Nephron progenitor cell (in vitro differentiated cells): Measurements from ENCODE around the gene UMPS.
"Not testable (repeated sequence)": the region's sequence is repeated elsewhere in the genome, so short reads cannot be mapped to it uniquely, and the experiment has no call there.

ENCODE experiments used
- DNase-seq: peaks from one replicate; pipeline ENCODE4 v3.0.0; 2021
- H3K27ac Mint-ChIP-seq: 2 replicates; pipeline ENCODE4 v1.8.0; 2021; ENCODE audit warnings: mild to moderate bottlenecking, moderate library complexity, mixed read lengths
- H3K27me3 Mint-ChIP-seq: 2 replicates; pipeline ENCODE4 v1.8.0; 2021; ENCODE audit warnings: mild to moderate bottlenecking, low read depth, mixed read lengths; ENCODE audit not compliant: poor library complexity
- H3K36me3 Mint-ChIP-seq: 2 replicates; pipeline ENCODE4 v1.8.0; 2021; ENCODE audit warnings: low read depth, mixed read lengths
- H3K4me1 Mint-ChIP-seq: 2 replicates; pipeline ENCODE4 v1.8.0; 2021; ENCODE audit warnings: mixed read lengths
- H3K4me3 Mint-ChIP-seq: 2 replicates; pipeline ENCODE4 v1.8.0; 2021; ENCODE audit warnings: mild to moderate bottlenecking, moderate library complexity, mixed read lengths
- H3K9me3 Mint-ChIP-seq: 2 replicates; pipeline ENCODE4 v1.8.0; 2021; ENCODE audit warnings: mild to moderate bottlenecking, moderate library complexity, mixed read lengths
- TF ChIP-seq, protein P1 (sequence below): fragments of 200-600 bp; sonication (generic); IDR thresholded peaks from 2 replicates; pipeline ENCODE4 v1.5.0; 2021; ENCODE audit warnings: antibody characterized with exemption

The UMPS gene

GRCh38 chr3:124780356-124780755 lies 50.1 kb downstream of the UMPS start:
- TF ChIP-seq, protein P1, sequence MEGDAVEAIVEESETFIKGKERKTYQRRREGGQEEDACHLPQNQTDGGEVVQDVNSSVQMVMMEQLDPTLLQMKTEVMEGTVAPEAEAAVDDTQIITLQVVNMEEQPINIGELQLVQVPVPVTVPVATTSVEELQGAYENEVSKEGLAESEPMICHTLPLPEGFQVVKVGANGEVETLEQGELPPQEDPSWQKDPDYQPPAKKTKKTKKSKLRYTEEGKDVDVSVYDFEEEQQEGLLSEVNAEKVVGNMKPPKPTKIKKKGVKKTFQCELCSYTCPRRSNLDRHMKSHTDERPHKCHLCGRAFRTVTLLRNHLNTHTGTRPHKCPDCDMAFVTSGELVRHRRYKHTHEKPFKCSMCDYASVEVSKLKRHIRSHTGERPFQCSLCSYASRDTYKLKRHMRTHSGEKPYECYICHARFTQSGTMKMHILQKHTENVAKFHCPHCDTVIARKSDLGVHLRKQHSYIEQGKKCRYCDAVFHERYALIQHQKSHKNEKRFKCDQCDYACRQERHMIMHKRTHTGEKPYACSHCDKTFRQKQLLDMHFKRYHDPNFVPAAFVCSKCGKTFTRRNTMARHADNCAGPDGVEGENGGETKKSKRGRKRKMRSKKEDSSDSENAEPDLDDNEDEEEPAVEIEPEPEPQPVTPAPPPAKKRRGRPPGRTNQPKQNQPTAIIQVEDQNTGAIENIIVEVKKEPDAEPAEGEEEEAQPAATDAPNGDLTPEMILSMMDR: no peak
- peaks cover 56% of the 10 kb centered on the region for H3K4me1 Mint-ChIP-seq
- peak overlapping the region; percentile 98 for H3K27ac Mint-ChIP-seq
- no peak for DNase-seq
- peaks cover 8% of the 10 kb centered on the region for H3K27me3 Mint-ChIP-seq
- H3K9me3 Mint-ChIP-seq: no peaks in the 10 kb centered on the region
- no peak overlapping the region for H3K4me3 Mint-ChIP-seq
- H3K36me3 Mint-ChIP-seq: peaks cover 12% of the 10 kb centered on the region

DNA sequence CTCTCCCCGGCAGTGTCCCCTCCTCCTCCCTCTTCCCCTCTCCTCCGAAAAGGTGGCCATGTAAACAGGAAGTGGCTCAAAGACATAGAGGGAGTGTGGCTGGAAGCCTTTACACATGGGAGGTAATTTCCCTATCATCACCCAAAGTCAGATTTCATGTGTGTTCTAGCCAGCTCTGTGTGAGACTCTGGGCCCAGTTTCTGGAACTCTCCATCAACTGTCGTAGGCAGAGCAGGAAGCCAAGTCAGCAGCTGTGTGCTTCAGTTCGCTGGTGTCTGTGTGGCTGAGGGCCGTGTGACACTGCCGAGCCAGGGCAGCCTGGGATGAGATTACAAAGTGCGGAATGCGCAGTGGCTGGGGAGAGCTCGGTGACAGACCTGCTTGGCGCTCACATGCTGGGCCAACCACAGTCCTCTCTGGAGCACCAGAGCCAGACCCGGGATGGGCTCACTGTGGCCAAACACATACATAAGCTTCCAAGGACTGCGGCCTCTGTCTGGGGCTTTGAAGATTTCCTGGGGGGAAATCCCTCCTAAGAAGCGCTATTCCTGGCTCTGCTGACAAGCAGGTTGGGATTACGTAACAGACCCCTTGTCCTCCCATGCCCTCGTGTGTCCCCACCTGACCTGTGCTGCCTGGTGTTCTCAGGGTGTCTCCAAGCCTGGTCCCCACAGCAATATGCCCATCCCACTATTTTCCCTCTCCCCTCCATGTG lies 50.7 kb downstream of the UMPS start:
- TF ChIP-seq, protein P1: no peak
- Mint-ChIP-seq H3K4me3 (peak overlapping the region; percentile 26), H3K9me3 (no peaks in the 10 kb centered on the region), H3K27ac (peak overlapping the region; percentile 98), H3K27me3 (peaks cover 8% of the 10 kb centered on the region), H3K4me1 (peaks cover 55% of the 10 kb centered on the region), H3K36me3 (peaks cover 12% of the 10 kb centered on the region)
- DNase-seq: peak; percentile 35

GRCh38 chr3:124781476-124782376 lies 51.5 kb downstream of the UMPS start:
- no peak for DNase-seq
- peaks cover 6% of the 10 kb centered on the region for H3K36me3 Mint-ChIP-seq
- no peak overlapping the region for H3K4me3 Mint-ChIP-seq
- H3K4me1 Mint-ChIP-seq: peaks cover 55% of the 10 kb centered on the region
- peaks cover 8% of the 10 kb centered on the region for H3K27me3 Mint-ChIP-seq
- H3K9me3 Mint-ChIP-seq: no peaks in the 10 kb centered on the region
- H3K27ac Mint-ChIP-seq: peak overlapping the region; percentile 86
- TF ChIP-seq, protein P1: no peak

- not testable (repeated sequence) for H3K4me3 Mint-ChIP-seq, H3K27ac Mint-ChIP-seq, H3K36me3 Mint-ChIP-seq, DNase-seq, H3K9me3 Mint-ChIP-seq, H3K27me3 Mint-ChIP-seq
- peaks cover 55% of the 10 kb centered on the region for H3K4me1 Mint-ChIP-seq
Observed at GRCh38 chr3:124782377-124782712, 52.1 kb downstream of the UMPS start.

GRCh38 chr3:124783696-124784095 lies 53.4 kb downstream of the UMPS start:
- no peak for DNase-seq

More at GRCh38 chr3:124783696-124784095, 53.4 kb downstream of the UMPS start:
- no peak overlapping the region for H3K4me3 Mint-ChIP-seq
- H3K27ac Mint-ChIP-seq: no peak overlapping the region
- peaks cover 5% of the 10 kb centered on the region for H3K36me3 Mint-ChIP-seq
- H3K9me3 Mint-ChIP-seq: no peaks in the 10 kb centered on the region
- TF ChIP-seq, protein P1: no peak
- peaks cover 8% of the 10 kb centered on the region for H3K27me3 Mint-ChIP-seq
- peaks cover 42% of the 10 kb centered on the region for H3K4me1 Mint-ChIP-seq
